ENCODE measurements around the gene FAM174A. TPM values are rescaled to one million over a fixed set of nuclear protein-coding genes. Genes with fewer than 3 reads are reported as not detected.

The FAM174A gene
- polyA plus RNA-seq (ENCODE audit: low read depth in 6 of 6) = 1 to 10 TPM in 5 of 6 donors, not detected in 1; 3.7 to 6.9 (median 4.8) TPM

- Mint-ChIP-seq H3K27me3 (peaks cover 0 to 1% (median 0%) of the 10 kb centered on the region in 3 donors), H3K27ac (peak within 1 kb of the TSS; percentile 82 to 99 (median 96)), H3K36me3 (peaks cover 16 to 17% of the 10 kb centered on the region in 2 donors), H3K4me1 (peaks cover 19 to 20% (median 20%) of the 10 kb centered on the region in 3 donors), H3K4me3 (peak within 1 kb of the TSS; percentile 88 to 99 (median 92)), H3K9me3 (peaks cover 11 to 18% (median 16%) of the 10 kb centered on the region in 7 donors)
- ATAC-seq (ENCODE audit: low read depth in 2 of 2) (peak; percentile 94), DNase-seq (peak; percentile 94)
Measured at GRCh38 chr5:100535060-100536005, at the start of gene FAM174A. TSS of gene FAM174A (plus strand) at chr5:100535374. CDS start at chr5:100535531, 157 bp downstream.

GRCh38 chr5:100493996-100494395, 41.2 kb upstream of the FAM174A start:
- DNase-seq (no peak), ATAC-seq (ENCODE audit: low read depth in 2 of 2) (no peak)
- Mint-ChIP-seq H3K27ac (no peak overlapping the region), H3K4me1 (no peaks in the 10 kb centered on the region), H3K27me3 (no peaks in the 10 kb centered on the region), H3K9me3 (peaks cover 0 to 19% (median 8%) of the 10 kb centered on the region in 7 donors), H3K4me3 (no peak overlapping the region), H3K36me3 (peaks cover 0 to 5% of the 10 kb centered on the region in 2 donors)

GRCh38 chr5:100496296-100496695, 38.9 kb upstream of the FAM174A start:
- H3K4me1 Mint-ChIP-seq = no peaks in the 10 kb centered on the region
- H3K27me3 Mint-ChIP-seq = no peaks in the 10 kb centered on the region
- H3K36me3 Mint-ChIP-seq = no peaks in the 10 kb centered on the region
- DNase-seq = no peak
- no peaks in the 10 kb centered on the region for H3K9me3 Mint-ChIP-seq
- no peak overlapping the region for H3K4me3 Mint-ChIP-seq
- ATAC-seq (ENCODE audit: low read depth in 2 of 2) = no peak
- H3K27ac Mint-ChIP-seq = no peak overlapping the region

GRCh38 chr5:100502684-100503083, 32.5 kb upstream of the FAM174A start:
- Mint-ChIP-seq H3K4me3 (no peak overlapping the region), H3K4me1 (no peaks in the 10 kb centered on the region), H3K9me3 (peaks cover 0 to 2% (median 0%) of the 10 kb centered on the region in 7 donors), H3K36me3 (no peaks in the 10 kb centered on the region), H3K27ac (no peak overlapping the region), H3K27me3 (no peaks in the 10 kb centered on the region)
- no peak for DNase-seq
- no peak for ATAC-seq (ENCODE audit: low read depth in 2 of 2)

- H3K9me3 Mint-ChIP-seq = peaks cover 0 to 2% (median 0%) of the 10 kb centered on the region in 7 donors
- peak overlapping the region in 1 of 6 donors; percentile 84 for H3K27ac Mint-ChIP-seq
- H3K27me3 Mint-ChIP-seq = no peaks in the 10 kb centered on the region
- ATAC-seq (ENCODE audit: low read depth in 2 of 2) = no peak
- no peaks in the 10 kb centered on the region for H3K4me1 Mint-ChIP-seq
- no peaks in the 10 kb centered on the region for H3K36me3 Mint-ChIP-seq
- H3K4me3 Mint-ChIP-seq = no peak overlapping the region
- DNase-seq = no peak
Measured at GRCh38 chr5:100505984-100506670, 29.0 kb upstream of the FAM174A start.

GRCh38 chr5:100516285-100516684, 18.9 kb upstream of the FAM174A start:
- DNase-seq = no peak
- peaks cover 6 to 45% (median 36%) of the 10 kb centered on the region in 7 donors for H3K9me3 Mint-ChIP-seq
- no peak for ATAC-seq (ENCODE audit: low read depth in 2 of 2)
- H3K27ac Mint-ChIP-seq = no peak overlapping the region
- H3K36me3 Mint-ChIP-seq = peaks cover 13 to 20% of the 10 kb centered on the region in 2 donors
- no peaks in the 10 kb centered on the region for H3K4me1 Mint-ChIP-seq
- H3K27me3 Mint-ChIP-seq = peaks cover 0 to 10% (median 3%) of the 10 kb centered on the region in 3 donors
- no peak overlapping the region for H3K4me3 Mint-ChIP-seq

GRCh38 chr5:100517301-100517974, 17.7 kb upstream of the FAM174A start:
- H3K9me3 Mint-ChIP-seq = peaks cover 6 to 56% (median 36%) of the 10 kb centered on the region in 7 donors
- peaks cover under 1 to 10% (median 3%) of the 10 kb centered on the region in 3 donors for H3K27me3 Mint-ChIP-seq
- H3K4me1 Mint-ChIP-seq = no peaks in the 10 kb centered on the region
- peaks cover 15 to 20% of the 10 kb centered on the region in 2 donors for H3K36me3 Mint-ChIP-seq
- H3K4me3 Mint-ChIP-seq = no peak overlapping the region
- DNase-seq (no peak), ATAC-seq (ENCODE audit: low read depth in 2 of 2) (no peak)
- peak overlapping the region in 1 of 6 donors; percentile 24 for H3K27ac Mint-ChIP-seq

- Mint-ChIP-seq H3K27ac (peak overlapping the region in 1 of 6 donors; percentile 21), H3K36me3 (peaks cover 19 to 28% of the 10 kb centered on the region in 2 donors), H3K9me3 (peaks cover 10 to 62% (median 40%) of the 10 kb centered on the region in 7 donors), H3K4me3 (no peak overlapping the region), H3K4me1 (no peaks in the 10 kb centered on the region), H3K27me3 (peaks cover 3 to 16% (median 9%) of the 10 kb centered on the region in 3 donors)
- ATAC-seq (ENCODE audit: low read depth in 2 of 2) = no peak
- DNase-seq = no peak
Measured at GRCh38 chr5:100518377-100518776, 16.8 kb upstream of the FAM174A start.

- peaks cover 8 to 22% (median 9%) of the 10 kb centered on the region in 3 donors for H3K27me3 Mint-ChIP-seq
- H3K4me1 Mint-ChIP-seq = no peaks in the 10 kb centered on the region
- no peak for DNase-seq
- H3K9me3 Mint-ChIP-seq = peaks cover 10 to 67% (median 40%) of the 10 kb centered on the region in 7 donors
- H3K36me3 Mint-ChIP-seq = peaks cover 19 to 28% of the 10 kb centered on the region in 2 donors
- no peak for ATAC-seq (ENCODE audit: low read depth in 2 of 2)
- no peak overlapping the region for H3K4me3 Mint-ChIP-seq
- no peak overlapping the region for H3K27ac Mint-ChIP-seq
Measured at GRCh38 chr5:100519075-100519474, 16.1 kb upstream of the FAM174A start.

GRCh38 chr5:100520348-100520747, 14.8 kb upstream of the FAM174A start:
- Mint-ChIP-seq H3K4me3 (no peak overlapping the region), H3K27ac (no peak overlapping the region), H3K9me3 (peaks cover 10 to 74% (median 40%) of the 10 kb centered on the region in 7 donors), H3K36me3 (peaks cover 19 to 28% of the 10 kb centered on the region in 2 donors), H3K4me1 (no peaks in the 10 kb centered on the region), H3K27me3 (peaks cover 8 to 32% (median 15%) of the 10 kb centered on the region in 3 donors)
- ATAC-seq (ENCODE audit: low read depth in 2 of 2) = no peak
- DNase-seq = no peak

- no peaks in the 10 kb centered on the region for H3K36me3 Mint-ChIP-seq
- H3K27me3 Mint-ChIP-seq = no peaks in the 10 kb centered on the region
- H3K27ac Mint-ChIP-seq = no peak overlapping the region
- no peak for DNase-seq
- H3K4me3 Mint-ChIP-seq = no peak overlapping the region
- no peak for ATAC-seq (ENCODE audit: low read depth in 2 of 2)
- H3K4me1 Mint-ChIP-seq = peaks cover 20 to 26% (median 24%) of the 10 kb centered on the region in 3 donors
- peaks cover 0 to 2% (median 0%) of the 10 kb centered on the region in 7 donors for H3K9me3 Mint-ChIP-seq
Measured at GRCh38 chr5:100537946-100538345, 2.8 kb downstream of the FAM174A start.

GRCh38 chr5:100539519-100539918, 4.3 kb downstream of the FAM174A start:
- H3K27me3 Mint-ChIP-seq = no peaks in the 10 kb centered on the region
- peaks cover 0 to 2% (median 0%) of the 10 kb centered on the region in 7 donors for H3K9me3 Mint-ChIP-seq
- no peak for DNase-seq
- ATAC-seq (ENCODE audit: low read depth in 2 of 2) = no peak
- H3K4me1 Mint-ChIP-seq = peaks cover 21 to 26% (median 24%) of the 10 kb centered on the region in 3 donors
- H3K36me3 Mint-ChIP-seq = no peaks in the 10 kb centered on the region
- H3K27ac Mint-ChIP-seq = peak overlapping the region in 1 of 6 donors; percentile 20
- no peak overlapping the region for H3K4me3 Mint-ChIP-seq

GRCh38 chr5:100542086-100542485, 6.9 kb downstream of the FAM174A start:
- peaks cover 4 to 7% (median 7%) of the 10 kb centered on the region in 3 donors for H3K4me1 Mint-ChIP-seq
- no peak overlapping the region for H3K4me3 Mint-ChIP-seq
- H3K27ac Mint-ChIP-seq = no peak overlapping the region
- H3K27me3 Mint-ChIP-seq = no peaks in the 10 kb centered on the region
- ATAC-seq (ENCODE audit: low read depth in 2 of 2) (no peak), DNase-seq (no peak)
- H3K9me3 Mint-ChIP-seq = peaks cover 0 to 2% (median 0%) of the 10 kb centered on the region in 7 donors
- no peaks in the 10 kb centered on the region for H3K36me3 Mint-ChIP-seq
